Lower leg skin (tissue), 3 donors: Measurements from ENCODE around the gene CXCL10.

Source experiments
- CTCF ChIP-seq, 3 donors: fragments of 450-650 bp; IDR thresholded peaks; one replicate each; pipeline ENCODE4 v1.5.1; 2016; ENCODE audit warnings: antibody characterized with exemption in 3 of 3, mild to moderate bottlenecking in 3 of 3, moderate library complexity in 2 of 3
- POLR2A ChIP-seq, 2 donors: fragments of 450-650 bp; IDR thresholded peaks; one replicate each; pipeline ENCODE4 v1.6.1; 2016 to 2017; ENCODE audit warnings: antibody characterized with exemption in 2 of 2, mild to moderate bottlenecking in 1 of 2, moderate library complexity in 1 of 2

GRCh38 chr4:76061982-76062381 is 38.7 kb upstream of the CXCL10 start:
- no peak for TF ChIP-seq CTCF (IDR thresholded peaks at IDR 0.05)
- TF ChIP-seq POLR2A (IDR thresholded peaks at IDR 0.05): no peak
